K562 (cell line): Measurements from ENCODE around the gene SUSD3. TPM values are rescaled to one million over a fixed set of nuclear protein-coding genes. Genes with fewer than 3 reads are reported as not detected.

Experiments
- BHLHE40 ChIP-seq: IDR thresholded peaks from 2 replicates; pipeline ENCODE4 v1.6.1; 2011; ENCODE audit warnings: low read length, improper control_type of control experiment
- CBX5 ChIP-seq: IDR thresholded peaks from 2 replicates; pipeline ENCODE4 v1.6.1; 2014; ENCODE audit warnings: low read depth, borderline replicate concordance
- SAFB2 ChIP-seq: fragments of 200-400 bp; formaldehyde crosslinking; IDR thresholded peaks from 2 replicates; pipeline ENCODE4 v1.6.1; 2018; ENCODE audit warnings: borderline replicate concordance, low read length, low read depth, moderate library complexity; ENCODE audit not compliant: severe bottlenecking
- polyA plus RNA-seq, 8 experiments: library from polyadenylated mRNA; depleted of rRNA in 4 of 8; stranded (reverse) in 5 of 8; unstranded in 3 of 8; fragments of >200 nt; fragmentation: Nextera tagmentation in 2 of 8; fragmentation: Illumina TruSeq in 1 of 8; extraction: Ambion mirVana in 2 of 8; extraction: Trizol in 1 of 8; gene quantifications; 2 replicates each; pipeline versions ENCODE4 v1.2.1 to v1.2.3, GENCODE V29; 2011 to 2014; ENCODE audit warnings: inconsistent platforms in 1 of 8, missing spikeins in 1 of 8
- total RNA-seq, 7 experiments: library from RNA; depleted of rRNA in 6 of 7; stranded (reverse); fragments of >200 nt in 6 of 7; fragmentation: Illumina TruSeq in 2 of 7; extraction: Trizol in 2 of 7; gene quantifications; 2 replicates each; pipeline versions ENCODE4 v1.2.1 to v1.2.3, GENCODE V29; 2011 to 2021; ENCODE audit warnings: low replicate concordance in 1 of 7
- TF ChIP-seq, protein P1 (sequence below): sonication (generic); formaldehyde crosslinking; IDR thresholded peaks from 2 replicates; pipeline ENCODE4 v1.8.0; 2022; ENCODE audit warnings: mild to moderate bottlenecking, missing genetic modification reagents, borderline replicate concordance
- TF ChIP-seq, protein P2 (sequence below): fragments of 450-650 bp; IDR thresholded peaks from 2 replicates; pipeline ENCODE4 v1.6.1; 2016

Gene SUSD3
- total and polyA plus RNA-seq, 9 of the 15 experiments (the other 6 are each of a cell fraction or from before 2014, with no cell fraction given): 1.3 to 21.7 (median 11.4) TPM

DNA sequence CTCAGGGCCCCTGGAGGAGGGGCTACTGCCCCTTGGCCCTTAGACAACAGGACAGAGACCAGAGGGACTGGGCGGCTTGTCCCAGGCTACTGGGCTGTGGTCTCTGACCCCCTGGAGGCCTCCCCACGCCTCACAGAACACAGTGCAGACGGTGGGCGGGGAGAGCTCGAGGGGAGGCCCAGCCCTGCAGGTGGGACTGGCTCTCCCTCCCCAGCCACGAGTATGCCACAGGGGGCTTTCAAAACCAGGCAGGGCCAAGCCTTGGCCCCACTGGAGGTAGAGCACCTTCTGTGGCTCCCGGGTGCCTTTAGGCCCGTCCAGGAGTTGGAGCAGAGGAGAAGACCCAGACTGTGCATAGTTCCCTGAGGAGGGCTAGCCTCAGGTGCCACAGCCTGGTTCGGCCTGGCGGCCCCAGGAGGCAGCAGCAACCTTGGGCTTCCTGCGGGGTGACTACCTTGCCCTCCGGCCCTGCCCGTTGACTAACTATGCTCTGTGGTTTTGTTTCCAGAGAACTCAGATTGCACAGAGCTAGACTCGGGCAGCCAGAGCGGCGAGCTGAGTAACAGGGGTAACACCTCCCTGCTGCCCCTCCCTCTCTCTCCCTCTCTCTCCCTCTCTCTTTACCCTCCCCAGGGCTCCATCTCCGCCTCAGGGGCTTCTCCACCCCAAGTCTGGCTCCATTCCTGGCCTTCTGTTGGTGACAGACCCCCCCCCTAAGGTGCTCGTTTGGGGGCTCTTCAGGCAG lies 53.0 kb downstream of the SUSD3 start (continued):
- no peak for TF ChIP-seq CBX5
- TF ChIP-seq BHLHE40: no peak
- no peak for TF ChIP-seq SAFB2
- TF ChIP-seq, protein P1, sequence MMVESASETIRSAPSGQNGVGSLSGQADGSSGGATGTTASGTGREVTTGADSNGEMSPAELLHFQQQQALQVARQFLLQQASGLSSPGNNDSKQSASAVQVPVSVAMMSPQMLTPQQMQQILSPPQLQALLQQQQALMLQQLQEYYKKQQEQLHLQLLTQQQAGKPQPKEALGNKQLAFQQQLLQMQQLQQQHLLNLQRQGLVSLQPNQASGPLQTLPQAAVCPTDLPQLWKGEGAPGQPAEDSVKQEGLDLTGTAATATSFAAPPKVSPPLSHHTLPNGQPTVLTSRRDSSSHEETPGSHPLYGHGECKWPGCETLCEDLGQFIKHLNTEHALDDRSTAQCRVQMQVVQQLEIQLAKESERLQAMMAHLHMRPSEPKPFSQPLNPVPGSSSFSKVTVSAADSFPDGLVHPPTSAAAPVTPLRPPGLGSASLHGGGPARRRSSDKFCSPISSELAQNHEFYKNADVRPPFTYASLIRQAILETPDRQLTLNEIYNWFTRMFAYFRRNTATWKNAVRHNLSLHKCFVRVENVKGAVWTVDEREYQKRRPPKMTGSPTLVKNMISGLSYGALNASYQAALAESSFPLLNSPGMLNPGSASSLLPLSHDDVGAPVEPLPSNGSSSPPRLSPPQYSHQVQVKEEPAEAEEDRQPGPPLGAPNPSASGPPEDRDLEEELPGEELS (CRISPR knock-in tag): no peak
- TF ChIP-seq, protein P2, sequence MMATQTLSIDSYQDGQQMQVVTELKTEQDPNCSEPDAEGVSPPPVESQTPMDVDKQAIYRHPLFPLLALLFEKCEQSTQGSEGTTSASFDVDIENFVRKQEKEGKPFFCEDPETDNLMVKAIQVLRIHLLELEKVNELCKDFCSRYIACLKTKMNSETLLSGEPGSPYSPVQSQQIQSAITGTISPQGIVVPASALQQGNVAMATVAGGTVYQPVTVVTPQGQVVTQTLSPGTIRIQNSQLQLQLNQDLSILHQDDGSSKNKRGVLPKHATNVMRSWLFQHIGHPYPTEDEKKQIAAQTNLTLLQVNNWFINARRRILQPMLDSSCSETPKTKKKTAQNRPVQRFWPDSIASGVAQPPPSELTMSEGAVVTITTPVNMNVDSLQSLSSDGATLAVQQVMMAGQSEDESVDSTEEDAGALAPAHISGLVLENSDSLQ: no peak
- TF ChIP-seq, all 486 proteins: peak for 0
